ENCODE data around the gene MLXIP. TPM values are rescaled to one million over a fixed set of nuclear protein-coding genes. Genes with fewer than 3 reads are reported as not detected.
A peak's percentile ranks its signal among the peaks of the same experiment; 100 is the strongest.

Gene MLXIP
- total and polyA plus RNA-seq, 9 of the 15 experiments (the other 6 are each of a cell fraction or from before 2014, with no cell fraction given), result 2.2 to 66.3 (median 18.1) TPM

- intact Hi-C loops (cut with micrococcal nuclease) (no loop called here), in situ Hi-C loops (cut with MboI) (loop anchor here (5.0 kb wide), 1 partner anchor 65 kb away; no protein-coding TSS in a partner anchor)
- Histone ChIP-seq H2AFZ (ENCODE audit: low read depth, low read length) (no peak overlapping the region), H3K4me1 (replicated peaks in 1 of 2; ENCODE audit: control insufficient read depth in 2 of 2, insufficient read depth in 2 of 2, low read length in 2 of 2) (peaks cover 10 to 24% of the 10 kb centered on the region in 2 experiments), H3K9me1 (ENCODE audit: control insufficient read depth, insufficient read depth, low read length) (no peaks in the 10 kb centered on the region), H3K27ac (ENCODE audit: extremely low read depth, low read depth, low read length) (no peak overlapping the region), H3K79me2 (ENCODE audit: control insufficient read depth, insufficient read depth, low read length) (no peaks in the 10 kb centered on the region; the same call in 2 of the 3 replicates), H3K27me3 (ENCODE audit: control insufficient read depth in 2 of 2, insufficient read depth in 2 of 2, low read length in 2 of 2) (no peaks in the 10 kb centered on the region), H3K36me3 (ENCODE audit: control insufficient read depth, insufficient read depth, low read length) (peaks cover 71% of the 10 kb centered on the region), H3K9me3 (replicated peaks; ENCODE audit: control insufficient read depth, insufficient read depth, low read depth, low read length) (no peaks in the 10 kb centered on the region), H3K4me2 (ENCODE audit: insufficient read depth, low read length) (no peak overlapping the region), H3K9ac (ENCODE audit: insufficient read depth in 1 of 2, low read depth in 2 of 2, low read length in 2 of 2) (no peak overlapping the region), H3K4me3 (no peak overlapping the region), H4K20me1 (replicated peaks; ENCODE audit: control insufficient read depth, insufficient read depth, low read length) (no peaks in the 10 kb centered on the region)
- BruUV-seq (replicated peaks), result no TSS peak
- WGBS (ENCODE audit: insufficient coverage, low coverage, missing lambda C conversion rate), result 95% methylated on average over 3 of the region's 3 CpGs
- ChIA-PET POLR2A (no interaction called here), CTCF (ENCODE audit: low intra/inter-chr PET ratio) (interaction anchor here (1.1 kb wide), 1 partner anchor 65 kb away, joined by 3 read pairs; no protein-coding TSS in a partner anchor)
- FAIRE-seq (no peak), ATAC-seq (no peak), DNase-seq (ENCODE audit: extremely low read depth in 1 of 4, low spot score in 3 of 4) (no peak)
- TF ChIP-seq ZNF121 (CRISPR knock-in tag; conservative IDR thresholded peaks at IDR 0.05) (peak; percentile 75), TRIM24 (IDR thresholded peaks at IDR 0.05) (no peak)
Measured at GRCh38 chr12:122057769-122058168, 20.8 kb upstream of the MLXIP start.

- no peak overlapping the region for H2AFZ ChIP-seq (ENCODE audit: low read depth, low read length)
- peaks cover 18 to 33% of the 10 kb centered on the region in 2 experiments for H3K4me1 ChIP-seq (replicated peaks in 1 of 2; ENCODE audit: control insufficient read depth in 2 of 2, insufficient read depth in 2 of 2, low read length in 2 of 2)
- H3K4me3 ChIP-seq, result no peak overlapping the region
- BruUV-seq (replicated peaks), result no TSS peak
- H3K79me2 ChIP-seq (ENCODE audit: control insufficient read depth, insufficient read depth, low read length), result no peaks in the 10 kb centered on the region; the same call in 2 of the 3 replicates
- ATAC-seq (no peak), DNase-seq (ENCODE audit: extremely low read depth in 1 of 4, low spot score in 3 of 4) (no peak), FAIRE-seq (no peak)
- POLR2A ChIA-PET, result no interaction called here
- H3K9me3 ChIP-seq (replicated peaks; ENCODE audit: control insufficient read depth, insufficient read depth, low read depth, low read length), result no peaks in the 10 kb centered on the region
- intact Hi-C loops (cut with micrococcal nuclease) (loop anchor here (1.0 kb wide), 1 partner anchor 65 kb away; no protein-coding TSS in a partner anchor), in situ Hi-C loops (cut with MboI) (loop anchor here (5.0 kb wide), 1 partner anchor 64 kb away; no protein-coding TSS in a partner anchor)
- H3K9ac ChIP-seq (ENCODE audit: insufficient read depth in 1 of 2, low read depth in 2 of 2, low read length in 2 of 2), result no peak overlapping the region
- peaks cover 71% of the 10 kb centered on the region for H3K36me3 ChIP-seq (ENCODE audit: control insufficient read depth, insufficient read depth, low read length)
- H3K4me2 ChIP-seq (ENCODE audit: insufficient read depth, low read length), result no peak overlapping the region
- CTCF ChIA-PET (ENCODE audit: low intra/inter-chr PET ratio), result interaction anchor here (1.1 kb wide), 1 partner anchor 64 kb away, joined by 3 read pairs; no protein-coding TSS in a partner anchor
- 90% methylated on average over 11 of the region's 11 CpGs for WGBS (ENCODE audit: insufficient coverage, low coverage, missing lambda C conversion rate)
- H3K27me3 ChIP-seq (ENCODE audit: control insufficient read depth in 2 of 2, insufficient read depth in 2 of 2, low read length in 2 of 2), result no peaks in the 10 kb centered on the region
- H3K9me1 ChIP-seq (ENCODE audit: control insufficient read depth, insufficient read depth, low read length), result no peaks in the 10 kb centered on the region
- H4K20me1 ChIP-seq (replicated peaks; ENCODE audit: control insufficient read depth, insufficient read depth, low read length), result no peaks in the 10 kb centered on the region
- no peak overlapping the region for H3K27ac ChIP-seq (ENCODE audit: extremely low read depth, low read depth, low read length)
- TF ChIP-seq CTBP1 (IDR thresholded peaks at IDR 0.05; ENCODE audit: borderline replicate concordance) (no peak), FUS (optimal IDR thresholded peaks at IDR 0.05; ENCODE audit: low read depth, low read length) (no peak), HMGN3 (IDR thresholded peaks at IDR 0.05; ENCODE audit: borderline replicate concordance, extremely low read depth, insufficient read length, low read depth, low read length) (no peak), HMG20B (CRISPR knock-in tag; IDR thresholded peaks at IDR 0.05) (no peak), CBX5 (IDR thresholded peaks at IDR 0.05; ENCODE audit: borderline replicate concordance, low read depth) (no peak), AFF4 (CRISPR knock-in tag; IDR thresholded peaks at IDR 0.05) (no peak), RCOR1 (IDR thresholded peaks at IDR 0.05; ENCODE audit: borderline replicate concordance in 1 of 2, low read depth in 2 of 2, low read length in 2 of 2) (no peak)
- TF ChIP-seq, protein P1, sequence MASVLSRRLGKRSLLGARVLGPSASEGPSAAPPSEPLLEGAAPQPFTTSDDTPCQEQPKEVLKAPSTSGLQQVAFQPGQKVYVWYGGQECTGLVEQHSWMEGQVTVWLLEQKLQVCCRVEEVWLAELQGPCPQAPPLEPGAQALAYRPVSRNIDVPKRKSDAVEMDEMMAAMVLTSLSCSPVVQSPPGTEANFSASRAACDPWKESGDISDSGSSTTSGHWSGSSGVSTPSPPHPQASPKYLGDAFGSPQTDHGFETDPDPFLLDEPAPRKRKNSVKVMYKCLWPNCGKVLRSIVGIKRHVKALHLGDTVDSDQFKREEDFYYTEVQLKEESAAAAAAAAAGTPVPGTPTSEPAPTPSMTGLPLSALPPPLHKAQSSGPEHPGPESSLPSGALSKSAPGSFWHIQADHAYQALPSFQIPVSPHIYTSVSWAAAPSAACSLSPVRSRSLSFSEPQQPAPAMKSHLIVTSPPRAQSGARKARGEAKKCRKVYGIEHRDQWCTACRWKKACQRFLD (CRISPR knock-in tag; IDR thresholded peaks at IDR 0.05), result no peak
Measured at GRCh38 chr12:122058549-122059149, 19.9 kb upstream of the MLXIP start.

All from K562 (cell line).